IMR-90 (cell line): ENCODE data around the gene CCSER1. TPM values are rescaled to one million over a fixed set of nuclear protein-coding genes. Genes with fewer than 3 reads are reported as not detected.

ENCODE experiments used
- ATAC-seq: fragments of 200-7000 bp; cut with Tn5 transposase; 2 replicates; pipeline ENCODE4 v1.9.1; 2020; ENCODE audit warnings: low read depth, mild to moderate bottlenecking, moderate library complexity
- BruUV-seq: library from RNA; stranded (reverse); fragments of 400-500 nt; replicated peaks from 2 replicates; lab custom pipeline; 2021; lab: Mats Ljungman, UMichigan
- CTCF ChIA-PET: fragments of 300-600 bp; formaldehyde crosslinking; extraction: SDS; loops from one replicate; lab custom pipeline; 2021; ENCODE audit warnings: antibody characterized with exemption; lab: Yijun Ruan, JAX
- POLR2A ChIA-PET: fragments of 300-600 bp; sonication (Branson Sonifier 250); formaldehyde crosslinking; loops from one replicate; lab custom pipeline; 2022; ENCODE audit warnings: antibody characterized with exemption; ENCODE audit not compliant: unreplicated experiment; lab: Charles Lee
- DNase-seq: peaks from one replicate; pipeline ENCODE4 v3.0.0; 2013
- H2AFZ ChIP-seq: replicated peaks from 2 replicates; pipeline ENCODE3; 2013; ENCODE audit warnings: low read length, mild to moderate bottlenecking; ENCODE audit not compliant: poor library complexity
- H2AK5ac ChIP-seq: 2 replicates; pipeline ENCODE4 v1.6.1; 2013; ENCODE audit warnings: low read depth, low read length, inconsistent platforms
- H2AK9ac ChIP-seq: replicated peaks from 2 replicates; pipeline ENCODE3; 2013; ENCODE audit warnings: mild to moderate bottlenecking, low read depth, low read length, moderate library complexity; ENCODE audit not compliant: poor library complexity
- H2BK120ac ChIP-seq: 2 replicates; pipeline ENCODE4 v1.6.1; 2013; ENCODE audit warnings: low read depth, low read length, inconsistent platforms
- H2BK15ac ChIP-seq: 3 replicates; pipeline ENCODE4 v1.6.1; 2013; ENCODE audit warnings: low read depth, low read length, inconsistent platforms
- H2BK20ac ChIP-seq: 2 replicates; pipeline ENCODE4 v1.6.1; 2013; ENCODE audit warnings: low read depth, mild to moderate bottlenecking, inconsistent platforms, low read length, moderate library complexity
- H2BK5ac ChIP-seq: 2 replicates; pipeline ENCODE4 v1.6.1; 2013; ENCODE audit warnings: mild to moderate bottlenecking, low read depth, low read length, inconsistent platforms; ENCODE audit not compliant: poor library complexity, severe bottlenecking
- H3K14ac ChIP-seq: replicated peaks from 2 replicates; pipeline ENCODE4 v1.6.1; 2013; ENCODE audit warnings: low read depth, low read length, inconsistent platforms
- H3K18ac ChIP-seq: 2 replicates; pipeline ENCODE4 v1.6.1; 2013; ENCODE audit warnings: low read depth, low read length, control low read depth
- H3K23ac ChIP-seq: 2 replicates; pipeline ENCODE4 v1.6.1; 2013; ENCODE audit warnings: low read depth, low read length, inconsistent platforms
- H3K27ac ChIP-seq: 2 replicates; pipeline ENCODE4 v1.5.1; 2013; ENCODE audit warnings: mild to moderate bottlenecking, control low read depth, low read length; ENCODE audit not compliant: insufficient read depth
- H3K27me3 ChIP-seq: 2 replicates; pipeline ENCODE4 v1.6.1; 2013; ENCODE audit warnings: low read length; ENCODE audit not compliant: control insufficient read depth, insufficient read depth
- H3K36me3 ChIP-seq: 2 replicates; pipeline ENCODE4 v1.6.1; 2013; ENCODE audit warnings: low read length, mixed read lengths; ENCODE audit not compliant: control insufficient read depth, insufficient read depth
- H3K4ac ChIP-seq: 2 replicates; pipeline ENCODE4 v1.6.1; 2013; ENCODE audit warnings: low read depth, low read length, inconsistent platforms
- H3K4me1 ChIP-seq: 2 replicates; pipeline ENCODE4 v1.6.1; 2013; ENCODE audit warnings: low read length, mixed read lengths; ENCODE audit not compliant: control insufficient read depth, insufficient read depth
- H3K4me2 ChIP-seq: 2 replicates; pipeline ENCODE4 v1.6.1; 2013; ENCODE audit warnings: low read depth, mild to moderate bottlenecking, control low read depth, low read length, moderate library complexity
- H3K4me3 ChIP-seq: 2 replicates; pipeline ENCODE4 v1.5.1; 2013; ENCODE audit warnings: low read depth, mild to moderate bottlenecking, control low read depth, low read length, moderate library complexity; ENCODE audit not compliant: insufficient read depth
- H3K56ac ChIP-seq: 2 replicates; pipeline ENCODE4 v1.6.1; 2013; ENCODE audit warnings: low read length, inconsistent platforms; ENCODE audit not compliant: insufficient read depth; ENCODE audit errors: extremely low read depth
- H3K79me1 ChIP-seq, 2 experiments: 2 replicates each; pipeline ENCODE4 v1.6.1; 2013; ENCODE audit warnings: low read length in 2 of 2, inconsistent platforms in 1 of 2, low read depth in 1 of 2
- H3K9ac ChIP-seq: 2 replicates; pipeline ENCODE4 v1.6.1; 2013; ENCODE audit warnings: low read depth, low read length, control low read depth
- H3K9me1 ChIP-seq: 2 replicates; pipeline ENCODE4 v1.6.1; 2013; ENCODE audit warnings: low read length, inconsistent platforms; ENCODE audit not compliant: insufficient read depth
- H3K9me3 ChIP-seq: 2 replicates; pipeline ENCODE4 v1.6.1; 2013; ENCODE audit warnings: low read length; ENCODE audit not compliant: control insufficient read depth, insufficient read depth
- H4K20me1 ChIP-seq: 2 replicates; pipeline ENCODE4 v1.6.1; 2013; ENCODE audit warnings: low read length, inconsistent platforms; ENCODE audit not compliant: insufficient read depth
- H4K5ac ChIP-seq: 2 replicates; pipeline ENCODE4 v1.6.1; 2013; ENCODE audit warnings: mild to moderate bottlenecking, low read depth, low read length, control low read depth
- H4K8ac ChIP-seq, 2 experiments: 2 replicates each; pipeline ENCODE4 v1.6.1; 2013; ENCODE audit warnings: low read depth in 2 of 2, low read length in 2 of 2, control low read depth in 1 of 2, inconsistent platforms in 1 of 2
- H4K91ac ChIP-seq: 2 replicates; pipeline ENCODE4 v1.6.1; 2013; ENCODE audit warnings: low read depth, low read length, inconsistent platforms; ENCODE audit not compliant: insufficient read depth
- CEBPB ChIP-seq: IDR thresholded peaks from 2 replicates; pipeline ENCODE4 v1.6.1; 2012; ENCODE audit warnings: low read depth, low read length, improper control_type of control experiment
- WGBS, 2 experiments: methylation state at CpG; one replicate each; pipeline versions ENCODE4 v1.1.5 to v1.1.7; 2013; ENCODE audit warnings: missing lambda C conversion rate in 2 of 2; ENCODE audit not compliant: insufficient read length in 1 of 2; ENCODE audit errors: extremely low coverage in 2 of 2; 5-methylcytosine and 5-hydroxymethylcytosine counted together
- dilution Hi-C: fragments of 300-500 bp; cut with HindIII; formaldehyde crosslinking; loops from one replicate; pipeline ENCODE4 v1.14.3; 2018; ENCODE audit warnings: low sequenced_read_pairs; ENCODE audit not compliant: unreplicated experiment
- in situ Hi-C: fragments of 300-500 bp; cut with MboI; formaldehyde crosslinking; loops from 3 replicates; pipeline ENCODE4 v1.14.3; 2019; ENCODE audit warnings: low sequenced_read_pairs, inconsistent platforms, mixed read lengths
- intact Hi-C: fragments of 100-400 bp; cut with micrococcal nuclease; formaldehyde crosslinking; loops from 2 replicates; pipeline ENCODE4 v1.10.0; 2022
- polyA plus RNA-seq, 3 experiments: library from polyadenylated mRNA; depleted of rRNA; stranded (reverse); fragments of >200 nt; gene quantifications; 2 replicates each; pipeline ENCODE4 v1.2.3, GENCODE V29; 2012; ENCODE audit warnings: low replicate concordance in 1 of 3
- total RNA-seq: library from RNA; depleted of rRNA; stranded (reverse); fragments of >200 nt; gene quantifications from 2 replicates; pipeline ENCODE4 v1.2.3, GENCODE V29; 2012

CCSER1 gene
- total and polyA plus RNA-seq, 2 of the 4 experiments (the other 2 are of a cell fraction) = not detected

GRCh38 chr4:90345549-90346215 is 218.5 kb downstream of the CCSER1 start:
- Histone ChIP-seq H3K18ac (no peak overlapping the region), H3K23ac (no peak overlapping the region), H3K36me3 (no peaks in the 10 kb centered on the region), H3K4me3 (no peak overlapping the region), H2AK5ac (no peak overlapping the region), H2BK20ac (no peak overlapping the region), H2BK15ac (no peak overlapping the region), H4K8ac (no peak overlapping the region), H4K91ac (no peak overlapping the region), H3K14ac (no peak overlapping the region), H3K9me1 (no peaks in the 10 kb centered on the region), H3K4me2 (no peak overlapping the region), H4K20me1 (no peaks in the 10 kb centered on the region), H3K9me3 (no peaks in the 10 kb centered on the region), H3K27me3 (no peaks in the 10 kb centered on the region), H2BK5ac (no peak overlapping the region), H3K9ac (no peak overlapping the region), H3K56ac (no peak overlapping the region), H3K4me1 (no peaks in the 10 kb centered on the region), H4K5ac (no peak overlapping the region), H3K4ac (no peak overlapping the region), H3K79me1 (no peaks in the 10 kb centered on the region), H2AFZ (no peak overlapping the region), H2BK120ac (no peak overlapping the region), H2AK9ac (no peak overlapping the region), H3K27ac (no peak overlapping the region)
- ChIA-PET POLR2A (no interaction called here), CTCF (no interaction called here)
- TF ChIP-seq CEBPB = no peak
- ATAC-seq (no peak), DNase-seq (no peak)
- BruUV-seq = no TSS peak
- intact Hi-C loops = no loop called here
- dilution Hi-C loops = no loop called here
- in situ Hi-C loops = no loop called here
- no CpG with 5 or more reads among the region's 3 CpGs for WGBS, 2 experiments
